Measurements from ENCODE around the gene UBE2F. TPM values are rescaled to one million over a fixed set of nuclear protein-coding genes. Genes with fewer than 3 reads are reported as not detected.

UBE2F gene
- total RNA-seq, 3 donors from 2014 or later: 62.6 to 66.9 (median 64.0) TPM

DNA sequence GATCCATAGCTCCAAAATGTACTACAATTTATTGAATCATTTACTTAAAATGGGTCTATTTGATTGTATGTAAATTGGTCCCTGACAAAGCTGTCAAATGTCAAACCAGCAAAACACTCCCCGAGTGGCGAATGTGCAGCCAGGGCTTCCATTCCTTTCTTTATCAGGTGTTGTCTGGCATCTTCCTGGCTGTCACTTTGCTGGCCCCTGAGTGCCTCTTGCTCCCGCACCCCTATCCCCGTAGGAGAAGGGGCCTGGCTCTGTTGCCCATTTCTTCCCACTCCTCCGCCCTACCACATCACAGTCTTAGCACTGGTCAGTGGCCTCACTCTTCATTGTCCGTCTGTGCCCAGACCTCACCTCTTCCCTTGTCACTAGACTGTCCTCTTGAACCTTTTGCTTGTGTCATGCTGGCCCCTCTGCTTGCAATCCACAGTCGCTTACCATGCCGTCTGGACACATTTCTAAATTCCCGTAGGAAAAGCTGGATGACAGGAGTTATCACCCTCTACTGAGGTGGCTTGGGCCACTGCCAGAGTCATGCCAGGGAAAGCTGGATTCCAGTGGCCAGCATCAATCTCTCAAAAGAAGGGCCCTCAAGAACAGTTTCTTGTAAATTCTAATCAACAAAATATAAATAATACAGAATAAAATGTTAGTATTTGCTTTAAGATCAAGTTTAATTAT is 15.4 kb downstream of the UBE2F start:
- H3K4me3 ChIP-seq: no peak overlapping the region
- no peaks in the 10 kb centered on the region for H3K9me3 ChIP-seq
- no peak for DNase-seq (ENCODE audit: low spot score in 2 of 2)
- intact Hi-C loops (cut with DNase I; ENCODE audit: low total_unique reads): no loop called here
- TF ChIP-seq POLR2A (IDR thresholded peaks at IDR 0.05): no peak
- TF ChIP-seq POLR2AphosphoS5 (IDR thresholded peaks at IDR 0.05): no peak
- TF ChIP-seq, protein P1, sequence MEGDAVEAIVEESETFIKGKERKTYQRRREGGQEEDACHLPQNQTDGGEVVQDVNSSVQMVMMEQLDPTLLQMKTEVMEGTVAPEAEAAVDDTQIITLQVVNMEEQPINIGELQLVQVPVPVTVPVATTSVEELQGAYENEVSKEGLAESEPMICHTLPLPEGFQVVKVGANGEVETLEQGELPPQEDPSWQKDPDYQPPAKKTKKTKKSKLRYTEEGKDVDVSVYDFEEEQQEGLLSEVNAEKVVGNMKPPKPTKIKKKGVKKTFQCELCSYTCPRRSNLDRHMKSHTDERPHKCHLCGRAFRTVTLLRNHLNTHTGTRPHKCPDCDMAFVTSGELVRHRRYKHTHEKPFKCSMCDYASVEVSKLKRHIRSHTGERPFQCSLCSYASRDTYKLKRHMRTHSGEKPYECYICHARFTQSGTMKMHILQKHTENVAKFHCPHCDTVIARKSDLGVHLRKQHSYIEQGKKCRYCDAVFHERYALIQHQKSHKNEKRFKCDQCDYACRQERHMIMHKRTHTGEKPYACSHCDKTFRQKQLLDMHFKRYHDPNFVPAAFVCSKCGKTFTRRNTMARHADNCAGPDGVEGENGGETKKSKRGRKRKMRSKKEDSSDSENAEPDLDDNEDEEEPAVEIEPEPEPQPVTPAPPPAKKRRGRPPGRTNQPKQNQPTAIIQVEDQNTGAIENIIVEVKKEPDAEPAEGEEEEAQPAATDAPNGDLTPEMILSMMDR (IDR thresholded peaks at IDR 0.05): no peak
- no peaks in the 10 kb centered on the region for H3K36me3 ChIP-seq
- H3K4me1 ChIP-seq: no peaks in the 10 kb centered on the region
- no peak overlapping the region for H3K27ac ChIP-seq
- H3K27me3 ChIP-seq: no peaks in the 10 kb centered on the region

DNA sequence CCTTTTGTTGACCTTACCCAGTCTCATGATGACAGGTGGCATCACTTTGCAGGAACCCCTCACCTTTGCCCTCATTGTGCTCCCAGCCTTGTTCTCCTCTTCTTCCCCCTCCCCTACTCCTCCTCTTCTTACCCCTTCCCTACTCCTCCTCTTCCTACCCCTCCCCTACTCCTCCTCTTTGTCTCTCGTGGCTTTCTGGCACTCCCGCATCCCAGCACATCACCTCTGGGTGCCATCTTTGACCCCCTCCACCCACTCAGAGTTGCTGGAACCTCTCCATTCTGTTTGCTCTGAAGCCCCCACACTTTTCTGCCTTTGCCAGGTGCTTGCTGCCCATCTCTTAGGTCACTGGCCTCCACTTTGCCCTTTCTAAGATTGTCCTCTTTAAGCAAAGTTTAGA is 17.1 kb downstream of the UBE2F start:
- Histone ChIP-seq H3K4me3 (no peak overlapping the region), H3K9me3 (no peaks in the 10 kb centered on the region), H3K27me3 (no peaks in the 10 kb centered on the region), H3K4me1 (no peaks in the 10 kb centered on the region), H3K27ac (no peak overlapping the region), H3K36me3 (no peaks in the 10 kb centered on the region)
- no peak for DNase-seq (ENCODE audit: low spot score in 2 of 2)
- no peak for TF ChIP-seq POLR2AphosphoS5 (IDR thresholded peaks at IDR 0.05)
- TF ChIP-seq, protein P1 (IDR thresholded peaks at IDR 0.05): no peak
- no peak for TF ChIP-seq POLR2A (IDR thresholded peaks at IDR 0.05)
- intact Hi-C loops (cut with DNase I; ENCODE audit: low total_unique reads): no loop called here

DNA sequence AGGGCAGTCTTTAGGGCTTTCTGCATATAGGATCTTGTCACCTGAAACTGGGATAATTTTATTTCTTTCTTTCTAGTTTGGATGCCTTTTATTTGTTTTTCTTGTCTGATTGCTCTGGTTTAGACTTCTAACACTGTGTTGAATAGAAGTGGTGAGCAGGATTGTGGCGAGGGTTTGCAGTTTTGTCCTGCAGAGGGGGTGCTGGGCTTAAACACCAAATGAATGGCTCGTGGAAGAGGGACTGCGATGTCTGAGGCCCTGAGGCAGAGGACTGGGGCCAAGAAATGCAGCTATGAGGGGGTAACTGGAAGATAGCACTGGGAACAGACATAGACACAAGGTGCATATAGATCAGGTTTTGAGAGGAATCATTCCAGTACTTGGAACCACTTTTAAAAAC is 20.5 kb downstream of the UBE2F start:
- no peak for DNase-seq (ENCODE audit: low spot score in 2 of 2)
- intact Hi-C loops (cut with DNase I; ENCODE audit: low total_unique reads): no loop called here
- H3K4me1 ChIP-seq: no peaks in the 10 kb centered on the region
- no peak overlapping the region for H3K4me3 ChIP-seq
- no peaks in the 10 kb centered on the region for H3K36me3 ChIP-seq
- TF ChIP-seq POLR2AphosphoS5 (IDR thresholded peaks at IDR 0.05) (no peak), POLR2A (IDR thresholded peaks at IDR 0.05) (no peak)
- TF ChIP-seq, protein P1 (IDR thresholded peaks at IDR 0.05): no peak
- no peaks in the 10 kb centered on the region for H3K9me3 ChIP-seq
- no peaks in the 10 kb centered on the region for H3K27me3 ChIP-seq
- H3K27ac ChIP-seq: no peak overlapping the region

DNA sequence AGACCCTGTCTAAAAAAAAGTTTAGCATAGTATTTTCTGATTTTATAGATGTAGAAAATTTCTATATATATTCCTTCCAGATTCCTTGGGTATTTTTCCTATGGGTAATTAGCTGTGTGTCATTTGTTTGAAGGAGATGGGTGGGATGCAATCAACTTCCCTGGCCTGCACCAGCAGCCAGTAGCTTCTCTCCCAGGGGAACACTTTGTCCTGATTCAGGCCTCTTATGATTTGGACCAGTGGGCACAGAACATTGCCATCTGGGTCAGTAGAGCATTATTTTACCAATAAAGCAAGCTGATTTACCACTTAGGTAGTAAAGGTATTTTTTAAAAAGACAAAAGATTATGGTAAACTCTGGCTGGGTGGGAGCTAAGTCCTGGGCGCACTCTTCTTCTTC is 26.9 kb downstream of the UBE2F start:
- no peaks in the 10 kb centered on the region for H3K9me3 ChIP-seq
- H3K36me3 ChIP-seq: no peaks in the 10 kb centered on the region
- TF ChIP-seq POLR2A (IDR thresholded peaks at IDR 0.05) (no peak), POLR2AphosphoS5 (IDR thresholded peaks at IDR 0.05) (no peak)
- TF ChIP-seq, protein P1 (IDR thresholded peaks at IDR 0.05): no peak
- no peaks in the 10 kb centered on the region for H3K4me1 ChIP-seq
- intact Hi-C loops (cut with DNase I; ENCODE audit: low total_unique reads): loop anchor here (5.0 kb wide), 1 partner anchor 416 kb away; no protein-coding TSS in a partner anchor
- no peak overlapping the region for H3K27ac ChIP-seq
- no peak overlapping the region for H3K4me3 ChIP-seq
- DNase-seq (ENCODE audit: low spot score in 2 of 2): no peak
- no peaks in the 10 kb centered on the region for H3K27me3 ChIP-seq

DNA sequence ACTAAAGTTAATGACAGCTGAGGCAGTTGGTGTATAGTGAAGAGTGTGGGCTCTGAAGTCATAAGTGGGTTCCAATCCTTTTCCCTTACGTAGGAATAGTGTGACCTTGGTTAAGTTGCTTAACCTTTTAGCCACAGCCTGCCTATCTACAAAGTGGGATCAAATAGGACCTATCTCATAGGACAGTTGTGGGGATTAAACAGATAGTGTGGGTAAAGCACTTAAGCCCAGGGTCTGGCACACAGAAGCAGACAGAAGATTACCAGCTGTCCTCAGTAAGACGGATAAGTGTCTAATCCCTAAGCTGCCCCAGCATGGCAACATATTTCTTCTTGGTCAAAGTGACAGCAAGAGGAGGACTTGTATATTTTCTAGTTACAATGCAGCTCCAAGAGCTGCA is 28.2 kb downstream of the UBE2F start:
- TF ChIP-seq, protein P1 (IDR thresholded peaks at IDR 0.05): no peak
- TF ChIP-seq POLR2AphosphoS5 (IDR thresholded peaks at IDR 0.05) (no peak), POLR2A (IDR thresholded peaks at IDR 0.05) (no peak)
- Histone ChIP-seq H3K4me1 (no peaks in the 10 kb centered on the region), H3K4me3 (no peak overlapping the region), H3K36me3 (no peaks in the 10 kb centered on the region), H3K27me3 (no peaks in the 10 kb centered on the region), H3K27ac (no peak overlapping the region), H3K9me3 (peaks cover 0 to 8% of the 10 kb centered on the region in 2 donors)
- intact Hi-C loops (cut with DNase I; ENCODE audit: low total_unique reads): no loop called here
- DNase-seq (ENCODE audit: low spot score in 2 of 2): no peak

Measured in breast epithelium (tissue), 4 donors.